HepG2 (cell line): ENCODE results near the gene KCNQ2. TPM values are rescaled to one million over a fixed set of nuclear protein-coding genes. Genes with fewer than 3 reads are reported as not detected.

Source experiments
- MAFK ChIP-seq, 2 experiments: IDR thresholded peaks in 1 of 2; conservative IDR thresholded peaks in 1 of 2; 2 replicates each; pipeline ENCODE4 v1.6.1; 2011; ENCODE audit warnings: improper control_type of control experiment in 2 of 2, low read length in 2 of 2
- NCOR1 ChIP-seq: fragments of 200-600 bp; sonication (generic); IDR thresholded peaks from 2 replicates; pipeline ENCODE4 v1.7.0; 2017; ENCODE audit warnings: antibody characterized with exemption, low read length, borderline replicate concordance
- NONO ChIP-seq, 2 experiments: fragments of 450-650 bp in 1 of 2; sonication (generic) in 1 of 2; formaldehyde crosslinking in 1 of 2; IDR thresholded peaks in 1 of 2; conservative IDR thresholded peaks in 1 of 2; 2 replicates each; pipeline versions ENCODE4 v1.6.1 to v1.8.0; 2017 to 2022; ENCODE audit warnings: mild to moderate bottlenecking in 1 of 2, missing genetic modification reagents in 1 of 2, moderate library complexity in 1 of 2
- NR2C2 ChIP-seq: sonication (generic); formaldehyde crosslinking; IDR thresholded peaks from 2 replicates; pipeline ENCODE4 v1.4.0; 2020; ENCODE audit warnings: missing genetic modification reagents, mild to moderate bottlenecking, moderate library complexity, borderline replicate concordance
- RBAK ChIP-seq: sonication (generic); formaldehyde crosslinking; IDR thresholded peaks from 2 replicates; pipeline ENCODE4 v1.5.1; 2020; ENCODE audit warnings: mild to moderate bottlenecking, missing genetic modification reagents
- RXRA ChIP-seq: sonication (generic); formaldehyde crosslinking; IDR thresholded peaks from 2 replicates; pipeline ENCODE4 v1.5.1; 2020; ENCODE audit warnings: missing genetic modification reagents
- SKI ChIP-seq: fragments of 450-650 bp; IDR thresholded peaks from one replicate; pipeline ENCODE4 v1.6.1; 2018; ENCODE audit warnings: mild to moderate bottlenecking; ENCODE audit not compliant: partially characterized antibody
- STAT6 ChIP-seq: sonication (generic); formaldehyde crosslinking; IDR thresholded peaks from 2 replicates; pipeline ENCODE4 v1.4.0; 2020; ENCODE audit warnings: missing genetic modification reagents, mild to moderate bottlenecking, borderline replicate concordance
- TMF1 ChIP-seq: sonication (generic); formaldehyde crosslinking; IDR thresholded peaks from 2 replicates; pipeline ENCODE4 v1.8.1; 2022; ENCODE audit warnings: low read depth, missing genetic modification reagents
- ZBTB40 ChIP-seq, 2 experiments: fragments of 450-650 bp in 1 of 2; sonication (generic) in 1 of 2; formaldehyde crosslinking in 1 of 2; IDR thresholded peaks; 2 replicates each; pipeline versions ENCODE4 v1.6.1 to v1.8.0; 2016 to 2022; ENCODE audit warnings: antibody characterized with exemption in 1 of 2, mild to moderate bottlenecking in 1 of 2, missing genetic modification reagents in 1 of 2
- ZNF703 ChIP-seq: sonication (generic); formaldehyde crosslinking; IDR thresholded peaks from 2 replicates; pipeline ENCODE4 v1.5.1; 2020; ENCODE audit warnings: missing genetic modification reagents, mild to moderate bottlenecking, moderate library complexity, borderline replicate concordance
- polyA plus RNA-seq, 8 experiments: library from polyadenylated mRNA; depleted of rRNA in 3 of 8; stranded (reverse) in 7 of 8; unstranded in 1 of 8; fragments of >200 nt; fragmentation: Illumina TruSeq in 4 of 8; extraction: Trizol in 4 of 8; gene quantifications; 2 replicates each; pipeline versions ENCODE4 v1.2.1 to v1.2.3, GENCODE V29; 2011 to 2016; ENCODE audit warnings: low read depth in 4 of 8, missing spikeins in 1 of 8, mixed read lengths in 1 of 8; ENCODE audit not compliant: insufficient read depth in 1 of 8
- total RNA-seq, 5 experiments: library from RNA; depleted of rRNA; stranded (reverse); fragments of >200 nt; fragmentation: Illumina TruSeq; extraction: Trizol; gene quantifications; 2 replicates each; pipeline ENCODE4 v1.2.3, GENCODE V29; 2016; ENCODE audit warnings: low read depth in 1 of 5
- TF ChIP-seq, protein P1 (sequence below): sonication (generic); formaldehyde crosslinking; IDR thresholded peaks from 2 replicates; pipeline ENCODE4 v1.8.0; 2022; ENCODE audit warnings: missing genetic modification reagents, mild to moderate bottlenecking, moderate library complexity, borderline replicate concordance

KCNQ2 gene
- total and polyA plus RNA-seq, 2 of the 13 experiments (the other 11 are each of a cell fraction or from before 2014, with no cell fraction given) = not detected

- TF ChIP-seq STAT6 = no peak
- peak; percentile 76 for TF ChIP-seq NR2C2 (CRISPR knock-in tag)
- TF ChIP-seq NONO (IDR thresholded peaks at IDR 0.05) = no peak
- TF ChIP-seq NONO (CRISPR knock-in tag; conservative IDR thresholded peaks at IDR 0.05) = 0 out of 2 replicates have a peak, but pooled peaks have one; percentile 37
- 0 out of 2 replicates have a peak, but pooled peaks have one; percentile 24 for TF ChIP-seq TMF1 (CRISPR knock-in tag)
- peak; percentile 90 for TF ChIP-seq SKI
- TF ChIP-seq MAFK (conservative IDR thresholded peaks at IDR 0.05 in 1 of 2, IDR thresholded peaks at IDR 0.05 in 1 of 2; ENCODE audit: low read length in 2 of 2) = no peak
- TF ChIP-seq ZNF703 (CRISPR knock-in tag) = 0 out of 2 replicates have a peak, but pooled peaks have one; percentile 48
- TF ChIP-seq ZBTB40 (IDR thresholded peaks at IDR 0.05) = no peak
- no peak for TF ChIP-seq ZBTB40 (CRISPR knock-in tag; IDR thresholded peaks at IDR 0.05)
- TF ChIP-seq RBAK (CRISPR knock-in tag) = no peak
- peak; percentile 72; the same call in 1 of the 2 replicates for TF ChIP-seq NCOR1
- TF ChIP-seq, protein P1, sequence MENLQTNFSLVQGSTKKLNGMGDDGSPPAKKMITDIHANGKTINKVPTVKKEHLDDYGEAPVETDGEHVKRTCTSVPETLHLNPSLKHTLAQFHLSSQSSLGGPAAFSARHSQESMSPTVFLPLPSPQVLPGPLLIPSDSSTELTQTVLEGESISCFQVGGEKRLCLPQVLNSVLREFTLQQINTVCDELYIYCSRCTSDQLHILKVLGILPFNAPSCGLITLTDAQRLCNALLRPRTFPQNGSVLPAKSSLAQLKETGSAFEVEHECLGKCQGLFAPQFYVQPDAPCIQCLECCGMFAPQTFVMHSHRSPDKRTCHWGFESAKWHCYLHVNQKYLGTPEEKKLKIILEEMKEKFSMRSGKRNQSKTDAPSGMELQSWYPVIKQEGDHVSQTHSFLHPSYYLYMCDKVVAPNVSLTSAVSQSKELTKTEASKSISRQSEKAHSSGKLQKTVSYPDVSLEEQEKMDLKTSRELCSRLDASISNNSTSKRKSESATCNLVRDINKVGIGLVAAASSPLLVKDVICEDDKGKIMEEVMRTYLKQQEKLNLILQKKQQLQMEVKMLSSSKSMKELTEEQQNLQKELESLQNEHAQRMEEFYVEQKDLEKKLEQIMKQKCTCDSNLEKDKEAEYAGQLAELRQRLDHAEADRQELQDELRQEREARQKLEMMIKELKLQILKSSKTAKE (CRISPR knock-in tag) = 0 out of 2 replicates have a peak, but pooled peaks have one; percentile 14
- TF ChIP-seq RXRA = peak; percentile 86
Observed at GRCh38 chr20:63366390-63367365, 105.8 kb downstream of the KCNQ2 start (continued).
